Stomach (tissue), 19 donors: ENCODE results near the gene ELAPOR2. TPM values are rescaled to one million over a fixed set of nuclear protein-coding genes. Genes with fewer than 3 reads are reported as not detected.

Source experiments
- DNase-seq, 2 donors: peaks; one replicate each; pipeline versions ENCODE4 v3.0.0 to v3.0.0-alpha.2; 2013 to 2019
- H3K27ac ChIP-seq, 5 donors: fragments of 200-600 bp in 4 of 5; sonication (generic) in 4 of 5; one replicate each; pipeline ENCODE4 v1.5.1; 2013 to 2019; ENCODE audit warnings: mild to moderate bottlenecking in 1 of 5, moderate library complexity in 1 of 5
- H3K27me3 ChIP-seq, 3 donors: fragments of 200-600 bp; sonication (generic); one replicate each; pipeline ENCODE4 v1.5.1; 2017 to 2019; ENCODE audit warnings: mixed run types in 1 of 3
- H3K36me3 ChIP-seq, 4 donors: fragments of 200-600 bp; sonication (generic); 1 replicate in 3 of 4; 2 replicates in 1 of 4; pipeline ENCODE4 v1.5.1; 2016 to 2019
- H3K4me1 ChIP-seq, 4 donors: fragments of 200-600 bp; sonication (generic); one replicate each; pipeline ENCODE4 v1.5.1; 2016 to 2019
- H3K4me3 ChIP-seq, 4 donors: fragments of 200-600 bp; sonication (generic) in 3 of 4; one replicate each; pipeline ENCODE4 v1.5.1; 2016 to 2019; ENCODE audit warnings: mild to moderate bottlenecking in 1 of 4
- H3K9me3 ChIP-seq, 4 donors: fragments of 200-600 bp; sonication (generic); one replicate each; pipeline ENCODE4 v1.5.1; 2016 to 2019
- EP300 ChIP-seq: sonication (generic); formaldehyde crosslinking; IDR thresholded peaks from one replicate; pipeline ENCODE4 v1.6.1; 2017; ENCODE audit warnings: antibody characterized with exemption
- POLR2A ChIP-seq, 4 donors: fragments of 450-650 bp; IDR thresholded peaks; one replicate each; pipeline ENCODE4 v1.6.1; 2016; ENCODE audit warnings: antibody characterized with exemption in 4 of 4, control low read depth in 2 of 4, mild to moderate bottlenecking in 1 of 4, moderate library complexity in 1 of 4
- POLR2AphosphoS5 ChIP-seq, 3 donors: sonication (generic); formaldehyde crosslinking; IDR thresholded peaks; one replicate each; pipeline ENCODE4 v1.6.1; 2016; ENCODE audit warnings: antibody characterized with exemption in 3 of 3
- WGBS, 5 donors: extraction: QIAGEN DNeasy Blood & Tissue Kit in 3 of 5; methylation state at CpG; one replicate each; pipeline versions ENCODE4 v1.1.5 to v1.1.7; 2013 to 2018; 5-methylcytosine and 5-hydroxymethylcytosine counted together
- intact Hi-C: fragments of 100-400 bp; cut with DNase I; formaldehyde crosslinking; loops from one replicate; pipeline ENCODE4 v1.15.1; 2023; ENCODE audit warnings: low total_unique reads
- long read RNA-seq, 10 donors: transcript quantifications; one replicate each; lab custom pipeline, GENCODE V29; 2026
- polyA plus RNA-seq, 3 donors: library from polyadenylated mRNA; stranded (reverse); fragments of 200-250 nt; gene quantifications; one replicate each; pipeline ENCODE4 v1.2.3, GENCODE V29; 2013
- total RNA-seq, 5 donors: library from RNA; depleted of rRNA; stranded (reverse); fragments of >200 nt; gene quantifications; one replicate each; pipeline versions ENCODE4 v1.1.0 to v1.2.3, GENCODE V29; 2014 to 2016
- TF ChIP-seq, protein P1 (sequence below), 7 experiments: fragments of 450-650 bp in 4 of 7; fragments of 200-600 bp in 3 of 7; sonication (generic) in 3 of 7; IDR thresholded peaks; one replicate each; pipeline ENCODE4 v1.5.1; 2016 to 2019; ENCODE audit warnings: antibody characterized with exemption in 7 of 7, control low read depth in 2 of 7, mild to moderate bottlenecking in 1 of 7
- donor health status: healthy with polysubstance abuse.
- donor health status: Bipolar disorder and iron deficiency.
- donor health status: healthy.

The ELAPOR2 gene, protein sequence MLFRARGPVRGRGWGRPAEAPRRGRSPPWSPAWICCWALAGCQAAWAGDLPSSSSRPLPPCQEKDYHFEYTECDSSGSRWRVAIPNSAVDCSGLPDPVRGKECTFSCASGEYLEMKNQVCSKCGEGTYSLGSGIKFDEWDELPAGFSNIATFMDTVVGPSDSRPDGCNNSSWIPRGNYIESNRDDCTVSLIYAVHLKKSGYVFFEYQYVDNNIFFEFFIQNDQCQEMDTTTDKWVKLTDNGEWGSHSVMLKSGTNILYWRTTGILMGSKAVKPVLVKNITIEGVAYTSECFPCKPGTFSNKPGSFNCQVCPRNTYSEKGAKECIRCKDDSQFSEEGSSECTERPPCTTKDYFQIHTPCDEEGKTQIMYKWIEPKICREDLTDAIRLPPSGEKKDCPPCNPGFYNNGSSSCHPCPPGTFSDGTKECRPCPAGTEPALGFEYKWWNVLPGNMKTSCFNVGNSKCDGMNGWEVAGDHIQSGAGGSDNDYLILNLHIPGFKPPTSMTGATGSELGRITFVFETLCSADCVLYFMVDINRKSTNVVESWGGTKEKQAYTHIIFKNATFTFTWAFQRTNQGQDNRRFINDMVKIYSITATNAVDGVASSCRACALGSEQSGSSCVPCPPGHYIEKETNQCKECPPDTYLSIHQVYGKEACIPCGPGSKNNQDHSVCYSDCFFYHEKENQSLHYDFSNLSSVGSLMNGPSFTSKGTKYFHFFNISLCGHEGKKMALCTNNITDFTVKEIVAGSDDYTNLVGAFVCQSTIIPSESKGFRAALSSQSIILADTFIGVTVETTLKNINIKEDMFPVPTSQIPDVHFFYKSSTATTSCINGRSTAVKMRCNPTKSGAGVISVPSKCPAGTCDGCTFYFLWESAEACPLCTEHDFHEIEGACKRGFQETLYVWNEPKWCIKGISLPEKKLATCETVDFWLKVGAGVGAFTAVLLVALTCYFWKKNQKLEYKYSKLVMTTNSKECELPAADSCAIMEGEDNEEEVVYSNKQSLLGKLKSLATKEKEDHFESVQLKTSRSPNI
- total RNA-seq (10 to 100 TPM in 1 of 5 donors, 1 to 10 TPM in 4; 1.7 to 18.0 (median 4.5) TPM), polyA plus RNA-seq (1 to 10 TPM; 1.4 to 3.7 (median 2.5) TPM)
- long read RNA-seq, donor 1 = 0 reads
- long read RNA-seq, donor 2, partial matches to known transcripts = 0 of 1 reads
- long read RNA-seq, donor 2, other reads (novel, unspliced or antisense) = 0 of 1 reads
- long read RNA-seq, donor 3 = 0 reads
- long read RNA-seq, donor 4, partial matches to known transcripts = 0 of 1 reads
- long read RNA-seq, donor 4, other reads (novel, unspliced or antisense) = 0 of 1 reads
- long read RNA-seq, donor 5, partial matches to known transcripts = 0 of 1 reads
- long read RNA-seq, donor 5, other reads (novel, unspliced or antisense) = 0 of 1 reads
- long read RNA-seq, donor 6 = 0 reads
- long read RNA-seq, donor 7 = 0 reads
- long read RNA-seq, donor 8 = 0 reads
- long read RNA-seq, donor 9 = 0 reads
- long read RNA-seq, donor 10 = 0 reads

DNA sequence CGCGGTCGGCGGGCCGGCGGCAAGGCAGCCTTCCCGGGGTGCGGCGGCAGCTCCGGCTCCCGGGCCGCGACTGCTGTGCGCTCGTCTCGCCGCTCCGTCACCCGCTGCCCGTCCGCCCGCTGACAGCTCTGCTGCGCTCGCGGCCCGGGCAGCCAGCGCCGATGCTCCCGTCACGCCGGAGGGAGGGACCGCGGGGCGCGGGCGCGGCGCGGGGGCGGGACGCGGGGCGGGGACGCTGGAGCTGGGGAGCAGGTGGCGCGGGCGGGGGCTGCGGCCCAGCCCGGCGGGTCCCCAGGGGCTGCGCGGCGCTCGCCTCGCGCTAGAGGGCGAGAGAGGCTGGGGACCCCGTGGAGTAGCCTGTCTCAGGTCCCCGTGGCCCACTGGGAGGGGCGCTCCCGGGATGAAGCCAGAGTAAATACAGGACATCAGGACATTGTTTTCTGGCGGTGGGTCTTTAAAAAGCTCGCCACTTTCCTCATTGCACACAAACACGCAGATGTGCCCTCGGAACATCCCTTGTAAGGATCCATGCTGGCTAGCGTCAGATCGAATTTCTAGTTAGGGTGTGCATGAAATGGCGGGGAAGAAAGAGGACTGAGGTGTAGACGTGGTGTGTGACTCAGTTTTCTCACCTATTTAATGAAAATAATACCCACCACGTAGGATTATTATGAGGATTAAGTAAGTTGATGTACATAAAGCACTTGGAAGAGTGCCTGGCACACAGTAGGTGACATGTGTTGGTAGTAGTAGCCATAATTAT is at the start of gene ELAPOR2:
Gene ELAPOR2 (minus strand): TSS at position 130 of the 763 bp plus-strand sequence. CDS start 141 bp downstream, outside the sequence.
- peak; percentile 73 to 92 for DNase-seq
- Histone ChIP-seq H3K36me3 (no peaks in the 10 kb centered on the region), H3K27me3 (no peaks in the 10 kb centered on the region), H3K27ac (peak within 1 kb of the TSS; percentile 27 to 85 (median 55)), H3K9me3 (no peaks in the 10 kb centered on the region), H3K4me3 (peak within 1 kb of the TSS; percentile 63 to 75 (median 70)), H3K4me1 (peaks cover 5 to 15% (median 12%) of the 10 kb centered on the region in 4 donors)
- WGBS, 5 donors = 1 to 5% (median 1%) methylated on average over 10 to 70 of the region's 70 CpGs
- TF ChIP-seq POLR2A (IDR thresholded peaks at IDR 0.05) (no peak), POLR2AphosphoS5 (IDR thresholded peaks at IDR 0.05) (peak in 1 of 3 donors; percentile 55), EP300 (no peak)
- TF ChIP-seq, protein P1, sequence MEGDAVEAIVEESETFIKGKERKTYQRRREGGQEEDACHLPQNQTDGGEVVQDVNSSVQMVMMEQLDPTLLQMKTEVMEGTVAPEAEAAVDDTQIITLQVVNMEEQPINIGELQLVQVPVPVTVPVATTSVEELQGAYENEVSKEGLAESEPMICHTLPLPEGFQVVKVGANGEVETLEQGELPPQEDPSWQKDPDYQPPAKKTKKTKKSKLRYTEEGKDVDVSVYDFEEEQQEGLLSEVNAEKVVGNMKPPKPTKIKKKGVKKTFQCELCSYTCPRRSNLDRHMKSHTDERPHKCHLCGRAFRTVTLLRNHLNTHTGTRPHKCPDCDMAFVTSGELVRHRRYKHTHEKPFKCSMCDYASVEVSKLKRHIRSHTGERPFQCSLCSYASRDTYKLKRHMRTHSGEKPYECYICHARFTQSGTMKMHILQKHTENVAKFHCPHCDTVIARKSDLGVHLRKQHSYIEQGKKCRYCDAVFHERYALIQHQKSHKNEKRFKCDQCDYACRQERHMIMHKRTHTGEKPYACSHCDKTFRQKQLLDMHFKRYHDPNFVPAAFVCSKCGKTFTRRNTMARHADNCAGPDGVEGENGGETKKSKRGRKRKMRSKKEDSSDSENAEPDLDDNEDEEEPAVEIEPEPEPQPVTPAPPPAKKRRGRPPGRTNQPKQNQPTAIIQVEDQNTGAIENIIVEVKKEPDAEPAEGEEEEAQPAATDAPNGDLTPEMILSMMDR (IDR thresholded peaks at IDR 0.05) = peak in 1 of 7 experiments; percentile 46
- intact Hi-C loops = no loop called here

DNA sequence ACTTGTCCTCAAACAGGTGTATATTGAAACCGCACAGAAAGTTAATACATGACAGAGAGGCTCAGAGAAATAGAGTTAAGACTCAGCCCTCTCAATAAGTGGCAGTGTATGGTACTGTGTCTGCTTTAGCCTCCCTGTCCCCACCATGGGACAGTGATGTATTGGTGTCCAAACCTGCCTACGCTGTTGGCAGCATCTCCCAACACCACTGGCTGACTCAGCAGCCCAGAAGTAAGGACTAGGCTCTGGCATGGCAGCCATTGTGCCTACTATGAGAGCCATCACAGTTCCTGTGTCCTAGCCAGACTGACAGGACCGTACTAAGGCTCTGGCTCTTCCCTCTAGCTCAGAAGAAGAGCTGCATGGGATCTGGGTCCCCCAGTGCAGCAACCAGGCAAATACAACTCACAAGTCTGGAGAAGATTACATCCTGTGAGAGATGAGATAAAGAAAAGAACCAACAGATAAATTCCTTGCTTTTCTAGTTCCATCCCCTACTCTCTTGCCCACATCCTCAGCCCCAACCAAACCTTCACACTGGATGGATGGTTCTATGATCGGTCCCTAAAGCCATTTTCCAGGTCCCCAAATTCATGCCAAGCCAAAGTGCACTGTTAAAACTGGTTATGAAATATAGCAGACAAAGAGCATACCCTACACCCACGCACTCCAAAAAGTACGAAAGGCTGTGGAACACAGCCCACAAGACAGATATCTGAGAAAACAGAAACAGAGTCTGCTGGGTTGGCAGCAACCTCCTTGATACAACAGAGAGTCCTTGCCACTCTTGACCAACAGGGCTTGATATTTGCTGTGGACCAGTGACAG is 48.7 kb upstream of the ELAPOR2 start:
- no peak for TF ChIP-seq POLR2A (IDR thresholded peaks at IDR 0.05)
- DNase-seq = no peak
- Histone ChIP-seq H3K4me3 (no peak overlapping the region), H3K27ac (no peak overlapping the region), H3K36me3 (no peaks in the 10 kb centered on the region), H3K27me3 (no peaks in the 10 kb centered on the region), H3K4me1 (no peaks in the 10 kb centered on the region), H3K9me3 (no peaks in the 10 kb centered on the region)
- intact Hi-C loops = no loop called here
- WGBS, 5 donors = 66 to 89% (median 80%) methylated on average over 6 of the region's 6 CpGs

DNA sequence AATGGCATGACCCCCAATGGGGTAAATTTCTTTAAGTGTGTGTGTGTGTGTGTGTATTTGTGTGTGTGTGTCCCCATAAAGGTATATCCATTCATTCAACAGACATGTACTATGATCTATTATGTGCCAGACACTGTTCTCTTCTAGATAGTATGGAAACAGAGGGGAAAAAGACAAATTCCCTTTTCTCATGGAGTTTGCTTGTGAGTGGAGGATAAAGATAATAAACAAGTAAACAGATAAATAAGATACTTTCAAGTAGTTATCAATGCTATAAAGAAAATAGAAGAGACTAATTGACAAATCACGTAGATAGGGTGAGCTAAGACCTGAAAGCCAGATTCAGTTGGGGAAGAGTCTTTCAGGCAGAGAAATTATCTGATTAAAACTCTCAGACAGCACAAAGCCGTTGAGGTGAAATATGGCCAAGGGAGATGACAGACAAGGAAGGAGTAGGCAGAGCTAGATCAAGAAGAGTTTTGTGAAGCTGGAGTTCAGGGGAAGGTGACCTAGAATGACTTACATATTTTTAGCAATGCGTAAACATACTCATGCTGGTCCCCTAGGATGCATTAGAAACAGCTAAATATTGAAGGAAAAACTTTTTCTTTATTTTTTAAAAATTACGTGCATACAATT is 47.6 kb upstream of the ELAPOR2 start:
- no peaks in the 10 kb centered on the region for H3K9me3 ChIP-seq
- TF ChIP-seq EP300 (no peak), POLR2A (IDR thresholded peaks at IDR 0.05) (no peak), POLR2AphosphoS5 (IDR thresholded peaks at IDR 0.05) (no peak)
- TF ChIP-seq, protein P1 (IDR thresholded peaks at IDR 0.05) = no peak
- DNase-seq = no peak
- no peak overlapping the region for H3K4me3 ChIP-seq
- no peaks in the 10 kb centered on the region for H3K36me3 ChIP-seq
- no peak overlapping the region for H3K27ac ChIP-seq
- H3K27me3 ChIP-seq = no peaks in the 10 kb centered on the region
- intact Hi-C loops = no loop called here
- WGBS, 5 donors = 62 to 72% (median 69%) methylated on average over 4 of the region's 4 CpGs
- no peaks in the 10 kb centered on the region for H3K4me1 ChIP-seq
